HT1080 (cell line): Measurements from ENCODE around the gene SCGB1C1. TPM values are rescaled to one million over a fixed set of nuclear protein-coding genes. Genes with fewer than 3 reads are reported as not detected.

Source experiments
- DNase-seq: peaks from one replicate; pipeline ENCODE4 v3.0.0-alpha.2; 2015; ENCODE audit warnings: low read depth
- small RNA-seq: library from RNA; depleted of rRNA; stranded (forward); fragments of <200 nt; gene quantifications from one replicate; pipeline ENCODE3, GENCODE V24; 2014
- total RNA-seq: library from RNA; depleted of rRNA; stranded (reverse); fragments of >200 nt; shearing (Covaris generic); gene quantifications from 2 replicates; pipeline ENCODE4 v1.2.3, GENCODE V29; 2014; rRNA removed

Gene SCGB1C1
- total RNA-seq, 1 experiment from 2014 or later, result not detected

GRCh38 chr11:240315-240714 lies 47.4 kb downstream of the SCGB1C1 start:
- no peak for DNase-seq

- DNase-seq, result no peak
Measured at GRCh38 chr11:241634-242033, 48.8 kb downstream of the SCGB1C1 start.

Small RNAs within 50 kb of the gene (small RNA-seq; reads per million reads assigned to genes)
- gene RNU6-447P, result not detected

Other genes starting within 250 kb of the SCGB1C1 start
- gene BET1L, start 14.3 kb downstream of the SCGB1C1 start, total RNA-seq, result 12.3 and 15.2 TPM in 2 replicates
- gene RIC8A, start 14.6 kb downstream of the SCGB1C1 start, total RNA-seq, result 205 and 220 TPM in 2 replicates
- gene SIRT3, start 43.3 kb downstream of the SCGB1C1 start, total RNA-seq, result 10.0 and 10.4 TPM in 2 replicates
- 403 and 416 TPM in 2 replicates for gene PSMD13, start 43.9 kb downstream of the SCGB1C1 start, total RNA-seq
- gene NLRP6, start 85.3 kb downstream of the SCGB1C1 start, total RNA-seq, result not detected in 2 replicates
- 7.0 and 8.0 TPM in 2 replicates for gene PGGHG, start 96.0 kb downstream of the SCGB1C1 start, total RNA-seq
- gene IFITM5, start 106.4 kb downstream of the SCGB1C1 start, total RNA-seq, result not detected in 2 replicates
- 38.4 and 96.0 TPM in 2 replicates for gene IFITM2, start 114.7 kb downstream of the SCGB1C1 start, total RNA-seq
- 4.6 and 5.4 TPM in 2 replicates for gene IFITM1, start 121.0 kb downstream of the SCGB1C1 start, total RNA-seq
- gene IFITM3, start 127.8 kb downstream of the SCGB1C1 start, total RNA-seq, result 67.9 and 180 TPM in 2 replicates
- 3.0 and 8.1 TPM in 2 replicates for gene B4GALNT4, start 176.4 kb downstream of the SCGB1C1 start, total RNA-seq
- gene PKP3, start 201.1 kb downstream of the SCGB1C1 start, total RNA-seq, result 12.0 and 13.1 TPM in 2 replicates
- gene SIGIRR, start 221.9 kb downstream of the SCGB1C1 start, total RNA-seq, result 17.1 and 20.9 TPM in 2 replicates
- not detected in 2 replicates for gene ANO9, start 248.9 kb downstream of the SCGB1C1 start, total RNA-seq